Measurements from ENCODE around the gene SLC12A7. TPM values are rescaled to one million over a fixed set of nuclear protein-coding genes. Genes with fewer than 3 reads are reported as not detected.

The SLC12A7 gene
- total RNA-seq, 1 donor from 2014 or later, result 30.5 TPM

GRCh38 chr5:1021136-1021968 lies 90.5 kb downstream of the SLC12A7 start:
- TF ChIP-seq EZH2 (IDR thresholded peaks at IDR 0.05; ENCODE audit: insufficient read depth, low read length), result no peak
- no peak for TF ChIP-seq CTCF (IDR thresholded peaks at IDR 0.05; ENCODE audit: insufficient read depth, low read depth, low read length)
- no peaks in the 10 kb centered on the region for H3K4me1 Mint-ChIP-seq (ENCODE audit: low read depth, unreplicated experiment)
- Histone ChIP-seq H3K4me2 (ENCODE audit: low read length) (no peak overlapping the region), H3K27ac (ENCODE audit: low read depth, low read length) (no peak overlapping the region), H3K4me3 (ENCODE audit: insufficient read depth, low read depth, low read length) (no peak overlapping the region), H3K9ac (ENCODE audit: low read length) (no peak overlapping the region), H3K79me2 (ENCODE audit: insufficient read depth, low read length) (no peaks in the 10 kb centered on the region), H2AFZ (ENCODE audit: low read depth, low read length) (no peak overlapping the region), H3K4me1 (ENCODE audit: insufficient read depth, low read length) (no peaks in the 10 kb centered on the region), H3K9me3 (ENCODE audit: insufficient read depth, low read depth, low read length) (no peaks in the 10 kb centered on the region), H3K36me3 (ENCODE audit: insufficient read depth, low read length) (no peaks in the 10 kb centered on the region), H4K20me1 (ENCODE audit: insufficient read depth, low read length) (no peaks in the 10 kb centered on the region), H3K27me3 (ENCODE audit: insufficient read depth, low read length) (peaks cover 11% of the 10 kb centered on the region)
- no peaks in the 10 kb centered on the region for H3K9me3 Mint-ChIP-seq (ENCODE audit: unreplicated experiment)
- H3K27me3 Mint-ChIP-seq (ENCODE audit: low read depth, unreplicated experiment), result peaks cover 25% of the 10 kb centered on the region
- no peak overlapping the region for H3K27ac Mint-ChIP-seq (ENCODE audit: unreplicated experiment)
- H3K36me3 Mint-ChIP-seq (ENCODE audit: low read depth, unreplicated experiment), result no peaks in the 10 kb centered on the region
- DNase-seq (ENCODE audit: low read depth), result no peak
- H3K4me3 Mint-ChIP-seq (ENCODE audit: unreplicated experiment), result no peak overlapping the region
- no peak for FAIRE-seq

GRCh38 chr5:1020452-1020961 lies 91.4 kb downstream of the SLC12A7 start:
- Mint-ChIP-seq H3K4me1 (ENCODE audit: low read depth, unreplicated experiment) (no peaks in the 10 kb centered on the region), H3K9me3 (ENCODE audit: unreplicated experiment) (no peaks in the 10 kb centered on the region), H3K4me3 (ENCODE audit: unreplicated experiment) (no peak overlapping the region), H3K36me3 (ENCODE audit: low read depth, unreplicated experiment) (no peaks in the 10 kb centered on the region), H3K27ac (ENCODE audit: unreplicated experiment) (no peak overlapping the region), H3K27me3 (ENCODE audit: low read depth, unreplicated experiment) (peaks cover 26% of the 10 kb centered on the region)
- Histone ChIP-seq H3K9ac (ENCODE audit: low read length) (no peak overlapping the region), H3K36me3 (ENCODE audit: insufficient read depth, low read length) (no peaks in the 10 kb centered on the region), H2AFZ (ENCODE audit: low read depth, low read length) (no peak overlapping the region), H3K79me2 (ENCODE audit: insufficient read depth, low read length) (no peaks in the 10 kb centered on the region), H3K27me3 (ENCODE audit: insufficient read depth, low read length) (peaks cover 16% of the 10 kb centered on the region), H3K9me3 (ENCODE audit: insufficient read depth, low read depth, low read length) (no peaks in the 10 kb centered on the region), H3K27ac (ENCODE audit: low read depth, low read length) (no peak overlapping the region), H4K20me1 (ENCODE audit: insufficient read depth, low read length) (no peaks in the 10 kb centered on the region), H3K4me3 (ENCODE audit: insufficient read depth, low read depth, low read length) (no peak overlapping the region), H3K4me1 (ENCODE audit: insufficient read depth, low read length) (no peaks in the 10 kb centered on the region), H3K4me2 (ENCODE audit: low read length) (no peak overlapping the region)
- DNase-seq (ENCODE audit: low read depth), result no peak
- no peak for FAIRE-seq
- TF ChIP-seq EZH2 (IDR thresholded peaks at IDR 0.05; ENCODE audit: insufficient read depth, low read length), result no peak
- no peak for TF ChIP-seq CTCF (IDR thresholded peaks at IDR 0.05; ENCODE audit: insufficient read depth, low read depth, low read length)

Measured in astrocyte (in vitro differentiated cells and primary cell).